GM23338 (cell line): ENCODE results near the gene DUSP3. TPM values are rescaled to one million over a fixed set of nuclear protein-coding genes. Genes with fewer than 3 reads are reported as not detected.

Experiments used
- ATAC-seq: fragments of 200-7000 bp; cut with Tn5 transposase; 3 replicates; pipeline ENCODE4 v1.9.1; 2020
- DNase-seq: peaks from one replicate; pipeline ENCODE4 v3.0.0-alpha.2; 2015; ENCODE audit warnings: low spot score
- H2AFZ ChIP-seq: fragments of 200-600 bp; sonication (generic); 2 replicates; pipeline ENCODE4 v1.8.0; 2016; ENCODE audit warnings: antibody characterized with exemption, mild to moderate bottlenecking, moderate library complexity
- H3F3A ChIP-seq: fragments of 200-600 bp; sonication (generic); replicated peaks from 2 replicates; pipeline ENCODE4 v1.8.0; 2017; ENCODE audit warnings: antibody characterized with exemption, mixed run types, low read depth
- H3K27ac ChIP-seq: fragments of 200-600 bp; sonication (generic); 2 replicates; pipeline ENCODE4 v1.6.1; 2016; ENCODE audit warnings: low read depth
- H3K27me3 ChIP-seq: fragments of 200-600 bp; sonication (generic); 2 replicates; pipeline ENCODE4 v1.8.0; 2016; ENCODE audit warnings: mild to moderate bottlenecking, mixed run types, moderate library complexity; ENCODE audit not compliant: insufficient read depth
- H3K36me3 ChIP-seq: fragments of 200-600 bp; sonication (generic); 2 replicates; pipeline ENCODE4 v1.8.0; 2016; ENCODE audit warnings: mild to moderate bottlenecking; ENCODE audit not compliant: insufficient read depth
- H3K4me1 ChIP-seq: fragments of 200-600 bp; sonication (generic); 2 replicates; pipeline ENCODE4 v1.8.0; 2016; ENCODE audit warnings: mild to moderate bottlenecking, moderate library complexity; ENCODE audit not compliant: insufficient read depth
- H3K4me2 ChIP-seq: fragments of 200-600 bp; sonication (generic); 2 replicates; pipeline ENCODE4 v1.7.1; 2017; ENCODE audit warnings: mixed run types
- H3K4me3 ChIP-seq: fragments of 200-600 bp; sonication (generic); 2 replicates; pipeline ENCODE4 v1.6.1; 2016; ENCODE audit warnings: mixed run types
- H3K79me2 ChIP-seq: fragments of 200-600 bp; sonication (generic); replicated peaks from 2 replicates; pipeline ENCODE4 v1.8.0; 2017; ENCODE audit warnings: mild to moderate bottlenecking; ENCODE audit not compliant: insufficient read depth
- H3K9me2 ChIP-seq: fragments of 200-600 bp; sonication (generic); 2 replicates; pipeline ENCODE4 v1.8.0; 2017; ENCODE audit not compliant: insufficient read depth
- H4K20me1 ChIP-seq: fragments of 200-600 bp; sonication (generic); replicated peaks from 2 replicates; pipeline ENCODE4 v1.8.0; 2017; ENCODE audit warnings: mild to moderate bottlenecking; ENCODE audit not compliant: insufficient read depth
- H3K27ac Mint-ChIP-seq: 2 replicates; pipeline ENCODE4 v1.8.0; 2020; ENCODE audit warnings: inconsistent platforms, mild to moderate bottlenecking, moderate library complexity, mixed read lengths
- H3K27me3 Mint-ChIP-seq: 3 replicates; pipeline ENCODE4 v1.8.0; 2022; ENCODE audit warnings: low read depth, mild to moderate bottlenecking, moderate library complexity, mixed read lengths, inconsistent platforms; ENCODE audit not compliant: insufficient read depth, poor library complexity
- H3K36me3 Mint-ChIP-seq: 3 replicates; pipeline ENCODE4 v1.8.0; 2021; ENCODE audit warnings: low read depth, mild to moderate bottlenecking, inconsistent platforms, moderate library complexity, mixed read lengths
- H3K4me1 Mint-ChIP-seq: 3 replicates; pipeline ENCODE4 v1.8.0; 2020; ENCODE audit warnings: mild to moderate bottlenecking, inconsistent platforms, mixed read lengths
- H3K4me3 Mint-ChIP-seq: 3 replicates; pipeline ENCODE4 v1.8.0; 2021; ENCODE audit warnings: moderate library complexity, mild to moderate bottlenecking, inconsistent platforms, mixed read lengths
- H3K9me3 Mint-ChIP-seq: 3 replicates; pipeline ENCODE4 v1.8.0; 2020; ENCODE audit warnings: moderate library complexity, mild to moderate bottlenecking, inconsistent platforms, mixed read lengths
- CREB1 ChIP-seq: fragments of 250-450 bp; sonication (Bioruptor Pico); IDR thresholded peaks from 2 replicates; pipeline ENCODE4 v1.5.0; 2020; ENCODE audit warnings: low read depth, mild to moderate bottlenecking, moderate library complexity
- EZH2phosphoT487 ChIP-seq: fragments of 200-600 bp; sonication (generic); IDR thresholded peaks from one replicate; pipeline ENCODE4 v1.8.1; 2018; ENCODE audit warnings: antibody characterized with exemption; ENCODE audit not compliant: unreplicated experiment
- ZNF114 ChIP-seq: fragments of 250-450 bp; sonication (Bioruptor Pico); IDR thresholded peaks from 2 replicates; pipeline ENCODE4 v1.5.0; 2020; ENCODE audit warnings: mild to moderate bottlenecking, moderate library complexity
- polyA plus RNA-seq: library from polyadenylated mRNA; unstranded; fragments of >200 nt; fragmentation: Nextera tagmentation; extraction: Ambion mirVana; gene quantifications from 2 replicates; pipeline ENCODE4 v1.2.1, GENCODE V29; 2016
- total RNA-seq: library from RNA; depleted of rRNA; stranded (reverse); fragments of >200 nt; shearing (Covaris generic); gene quantifications from 2 replicates; pipeline ENCODE4 v1.2.3, GENCODE V29; 2014
- TF ChIP-seq, protein P1 (sequence below), 2 experiments: fragments of 200-600 bp in 1 of 2; sonication (generic) in 1 of 2; conservative IDR thresholded peaks; 2 replicates each; pipeline versions ENCODE4 v1.5.1 to v1.6.1; 2016 to 2017; ENCODE audit warnings: antibody characterized with exemption in 2 of 2, low read depth in 2 of 2, mild to moderate bottlenecking in 2 of 2, moderate library complexity in 1 of 2
- TF ChIP-seq, protein P2 (sequence below): fragments of 250-450 bp; sonication (Bioruptor Pico); IDR thresholded peaks from 2 replicates; pipeline ENCODE4 v1.5.0; 2020; ENCODE audit warnings: mild to moderate bottlenecking, moderate library complexity

Gene DUSP3
- total and polyA plus RNA-seq, 2 experiments from 2014 or later, result 14.7 to 22.1 TPM

- Histone ChIP-seq H4K20me1 (no peaks in the 10 kb centered on the region; the same call in 1 of the 2 replicates), H3K36me3 (no peaks in the 10 kb centered on the region), H3K79me2 (no peaks in the 10 kb centered on the region), H2AFZ (no peak overlapping the region), H3K27me3 (no peaks in the 10 kb centered on the region), H3K4me3 (no peak overlapping the region), H3F3A (no peaks in the 10 kb centered on the region), H3K27ac (no peak overlapping the region), H3K9me2 (no peaks in the 10 kb centered on the region), H3K4me1 (no peaks in the 10 kb centered on the region), H3K4me2 (no peak overlapping the region)
- no peak for TF ChIP-seq ZNF114 (CRISPR knock-in tag)
- no peak for TF ChIP-seq EZH2phosphoT487
- TF ChIP-seq, protein P1, sequence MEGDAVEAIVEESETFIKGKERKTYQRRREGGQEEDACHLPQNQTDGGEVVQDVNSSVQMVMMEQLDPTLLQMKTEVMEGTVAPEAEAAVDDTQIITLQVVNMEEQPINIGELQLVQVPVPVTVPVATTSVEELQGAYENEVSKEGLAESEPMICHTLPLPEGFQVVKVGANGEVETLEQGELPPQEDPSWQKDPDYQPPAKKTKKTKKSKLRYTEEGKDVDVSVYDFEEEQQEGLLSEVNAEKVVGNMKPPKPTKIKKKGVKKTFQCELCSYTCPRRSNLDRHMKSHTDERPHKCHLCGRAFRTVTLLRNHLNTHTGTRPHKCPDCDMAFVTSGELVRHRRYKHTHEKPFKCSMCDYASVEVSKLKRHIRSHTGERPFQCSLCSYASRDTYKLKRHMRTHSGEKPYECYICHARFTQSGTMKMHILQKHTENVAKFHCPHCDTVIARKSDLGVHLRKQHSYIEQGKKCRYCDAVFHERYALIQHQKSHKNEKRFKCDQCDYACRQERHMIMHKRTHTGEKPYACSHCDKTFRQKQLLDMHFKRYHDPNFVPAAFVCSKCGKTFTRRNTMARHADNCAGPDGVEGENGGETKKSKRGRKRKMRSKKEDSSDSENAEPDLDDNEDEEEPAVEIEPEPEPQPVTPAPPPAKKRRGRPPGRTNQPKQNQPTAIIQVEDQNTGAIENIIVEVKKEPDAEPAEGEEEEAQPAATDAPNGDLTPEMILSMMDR (conservative IDR thresholded peaks at IDR 0.05; ENCODE audit: low read depth in 2 of 2), result 0 out of 4 replicates have a peak, but pooled peaks of 1 of the 2 experiments have one; percentile 3
- no peak for TF ChIP-seq CREB1 (CRISPR knock-in tag)
- TF ChIP-seq, protein P2, sequence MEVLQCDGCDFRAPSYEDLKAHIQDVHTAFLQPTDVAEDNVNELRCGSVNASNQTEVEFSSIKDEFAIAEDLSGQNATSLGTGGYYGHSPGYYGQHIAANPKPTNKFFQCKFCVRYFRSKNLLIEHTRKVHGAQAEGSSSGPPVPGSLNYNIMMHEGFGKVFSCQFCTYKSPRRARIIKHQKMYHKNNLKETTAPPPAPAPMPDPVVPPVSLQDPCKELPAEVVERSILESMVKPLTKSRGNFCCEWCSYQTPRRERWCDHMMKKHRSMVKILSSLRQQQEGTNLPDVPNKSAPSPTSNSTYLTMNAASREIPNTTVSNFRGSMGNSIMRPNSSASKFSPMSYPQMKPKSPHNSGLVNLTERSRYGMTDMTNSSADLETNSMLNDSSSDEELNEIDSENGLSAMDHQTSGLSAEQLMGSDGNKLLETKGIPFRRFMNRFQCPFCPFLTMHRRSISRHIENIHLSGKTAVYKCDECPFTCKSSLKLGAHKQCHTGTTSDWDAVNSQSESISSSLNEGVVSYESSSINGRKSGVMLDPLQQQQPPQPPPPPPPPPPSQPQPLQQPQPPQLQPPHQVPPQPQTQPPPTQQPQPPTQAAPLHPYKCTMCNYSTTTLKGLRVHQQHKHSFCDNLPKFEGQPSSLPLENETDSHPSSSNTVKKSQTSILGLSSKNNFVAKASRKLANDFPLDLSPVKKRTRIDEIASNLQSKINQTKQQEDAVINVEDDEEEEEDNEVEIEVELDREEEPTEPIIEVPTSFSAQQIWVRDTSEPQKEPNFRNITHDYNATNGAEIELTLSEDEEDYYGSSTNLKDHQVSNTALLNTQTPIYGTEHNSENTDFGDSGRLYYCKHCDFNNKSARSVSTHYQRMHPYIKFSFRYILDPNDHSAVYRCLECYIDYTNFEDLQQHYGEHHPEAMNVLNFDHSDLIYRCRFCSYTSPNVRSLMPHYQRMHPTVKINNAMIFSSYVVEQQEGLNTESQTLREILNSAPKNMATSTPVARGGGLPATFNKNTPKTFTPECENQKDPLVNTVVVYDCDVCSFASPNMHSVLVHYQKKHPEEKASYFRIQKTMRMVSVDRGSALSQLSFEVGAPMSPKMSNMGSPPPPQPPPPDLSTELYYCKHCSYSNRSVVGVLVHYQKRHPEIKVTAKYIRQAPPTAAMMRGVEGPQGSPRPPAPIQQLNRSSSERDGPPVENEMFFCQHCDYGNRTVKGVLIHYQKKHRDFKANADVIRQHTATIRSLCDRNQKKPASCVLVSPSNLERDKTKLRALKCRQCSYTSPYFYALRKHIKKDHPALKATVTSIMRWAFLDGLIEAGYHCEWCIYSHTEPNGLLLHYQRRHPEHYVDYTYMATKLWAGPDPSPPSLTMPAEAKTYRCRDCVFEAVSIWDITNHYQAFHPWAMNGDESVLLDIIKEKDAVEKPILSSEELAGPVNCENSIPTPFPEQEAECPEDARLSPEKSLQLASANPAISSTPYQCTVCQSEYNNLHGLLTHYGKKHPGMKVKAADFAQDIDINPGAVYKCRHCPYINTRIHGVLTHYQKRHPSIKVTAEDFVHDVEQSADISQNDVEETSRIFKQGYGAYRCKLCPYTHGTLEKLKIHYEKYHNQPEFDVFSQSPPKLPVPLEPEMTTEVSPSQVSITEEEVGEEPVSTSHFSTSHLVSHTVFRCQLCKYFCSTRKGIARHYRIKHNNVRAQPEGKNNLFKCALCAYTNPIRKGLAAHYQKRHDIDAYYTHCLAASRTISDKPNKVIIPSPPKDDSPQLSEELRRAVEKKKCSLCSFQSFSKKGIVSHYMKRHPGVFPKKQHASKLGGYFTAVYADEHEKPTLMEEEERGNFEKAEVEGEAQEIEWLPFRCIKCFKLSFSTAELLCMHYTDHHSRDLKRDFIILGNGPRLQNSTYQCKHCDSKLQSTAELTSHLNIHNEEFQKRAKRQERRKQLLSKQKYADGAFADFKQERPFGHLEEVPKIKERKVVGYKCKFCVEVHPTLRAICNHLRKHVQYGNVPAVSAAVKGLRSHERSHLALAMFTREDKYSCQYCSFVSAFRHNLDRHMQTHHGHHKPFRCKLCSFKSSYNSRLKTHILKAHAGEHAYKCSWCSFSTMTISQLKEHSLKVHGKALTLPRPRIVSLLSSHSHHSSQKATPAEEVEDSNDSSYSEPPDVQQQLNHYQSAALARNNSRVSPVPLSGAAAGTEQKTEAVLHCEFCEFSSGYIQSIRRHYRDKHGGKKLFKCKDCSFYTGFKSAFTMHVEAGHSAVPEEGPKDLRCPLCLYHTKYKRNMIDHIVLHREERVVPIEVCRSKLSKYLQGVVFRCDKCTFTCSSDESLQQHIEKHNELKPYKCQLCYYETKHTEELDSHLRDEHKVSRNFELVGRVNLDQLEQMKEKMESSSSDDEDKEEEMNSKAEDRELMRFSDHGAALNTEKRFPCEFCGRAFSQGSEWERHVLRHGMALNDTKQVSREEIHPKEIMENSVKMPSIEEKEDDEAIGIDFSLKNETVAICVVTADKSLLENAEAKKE (CRISPR knock-in tag), result no peak
- DNase-seq, result no peak
- H3K27ac Mint-ChIP-seq, result no peak overlapping the region
- no peaks in the 10 kb centered on the region; the same call in 2 of the 3 replicates for H3K36me3 Mint-ChIP-seq
- no peaks in the 10 kb centered on the region for H3K4me1 Mint-ChIP-seq
- no peaks in the 10 kb centered on the region for H3K9me3 Mint-ChIP-seq
- no peak for ATAC-seq
- H3K4me3 Mint-ChIP-seq, result no peak overlapping the region
- no peaks in the 10 kb centered on the region for H3K27me3 Mint-ChIP-seq
These were observed 42.0 kb upstream of the DUSP3 start for GRCh38 chr17:43820759-43821158.
